H1 (cell line): Measurements from ENCODE around the gene MAP2K5. TPM values are rescaled to one million over a fixed set of nuclear protein-coding genes. Genes with fewer than 3 reads are reported as not detected.

Experiments used
- CTCF ChIA-PET: fragments of 300-600 bp; sonication (Branson Sonifier 250); formaldehyde crosslinking; loops from one replicate; lab custom pipeline; 2021; ENCODE audit not compliant: partially characterized antibody; lab: Charles Lee
- POLR2A ChIA-PET: fragments of 300-600 bp; sonication (Branson Sonifier 250); formaldehyde crosslinking; loops from one replicate; lab custom pipeline; 2021; ENCODE audit warnings: inconsistent platforms; ENCODE audit not compliant: partially characterized antibody; lab: Charles Lee
- DNase-seq, 2 experiments: peaks; one replicate each; pipeline versions ENCODE4 v3.0.0 to v3.0.0-alpha.2; 2010 to 2022; ENCODE audit warnings: low spot score in 2 of 2, low read depth in 1 of 2, mixed read lengths in 1 of 2
- FAIRE-seq: peaks from 2 replicates; lab custom pipeline; 2011; peaks lifted over from hg19 to GRCh38; lab: Jason Lieb, UNC
- H2AFZ ChIP-seq: 2 replicates; pipeline ENCODE4 v1.8.1; 2012; ENCODE audit warnings: low read length, inconsistent platforms
- H2AK5ac ChIP-seq: 2 replicates; pipeline ENCODE4 v1.6.1; 2013; ENCODE audit warnings: low read depth, low read length
- H2BK120ac ChIP-seq: replicated peaks from 2 replicates; pipeline ENCODE3; 2013; ENCODE audit warnings: low read depth, low read length, inconsistent platforms
- H2BK12ac ChIP-seq: 2 replicates; pipeline ENCODE4 v1.6.1; 2013; ENCODE audit warnings: low read depth, low read length
- H2BK15ac ChIP-seq: 2 replicates; pipeline ENCODE4 v1.6.1; 2013; ENCODE audit warnings: low read length
- H2BK20ac ChIP-seq: 2 replicates; pipeline ENCODE4 v1.6.1; 2013; ENCODE audit warnings: low read length
- H2BK5ac ChIP-seq: 2 replicates; pipeline ENCODE4 v1.6.1; 2013; ENCODE audit warnings: low read depth, low read length
- H3K14ac ChIP-seq: 2 replicates; pipeline ENCODE4 v1.6.1; 2013; ENCODE audit warnings: inconsistent platforms; ENCODE audit not compliant: insufficient read length
- H3K18ac ChIP-seq: 2 replicates; pipeline ENCODE4 v1.6.1; 2013; ENCODE audit warnings: low read length; ENCODE audit errors: extremely low read depth
- H3K23ac ChIP-seq: 2 replicates; pipeline ENCODE4 v1.6.1; 2013; ENCODE audit warnings: inconsistent platforms; ENCODE audit not compliant: insufficient read length
- H3K23me2 ChIP-seq: 2 replicates; pipeline ENCODE4 v1.6.1; 2013; ENCODE audit warnings: low read depth, low read length
- H3K27ac ChIP-seq: 2 replicates; pipeline ENCODE4 v1.6.1; 2011; ENCODE audit warnings: low read depth, low read length, inconsistent platforms
- H3K27me3 ChIP-seq, 4 experiments: replicated peaks in 1 of 4; 1 replicate in 1 of 4; 2 replicates in 3 of 4; pipeline versions ENCODE4 v1.6.1 to v1.8.1; 2011 to 2013; ENCODE audit warnings: low read length in 3 of 4, mild to moderate bottlenecking in 3 of 4, inconsistent platforms in 2 of 4, mixed read lengths in 2 of 4, moderate library complexity in 1 of 4; ENCODE audit not compliant: control insufficient read depth in 3 of 4, insufficient read depth in 3 of 4; ENCODE audit errors: extremely low read depth in 1 of 4
- H3K36me3 ChIP-seq, 4 experiments: 2 replicates each; pipeline versions ENCODE4 v1.6.1 to v1.8.1; 2011 to 2013; ENCODE audit warnings: mild to moderate bottlenecking in 4 of 4, low read length in 3 of 4, moderate library complexity in 2 of 4, control low read depth in 1 of 4, inconsistent platforms in 1 of 4; ENCODE audit not compliant: insufficient read depth in 4 of 4, control insufficient read depth in 2 of 4
- H3K4ac ChIP-seq: replicated peaks from 2 replicates; pipeline ENCODE3; 2013; ENCODE audit warnings: low read length, low read depth, mixed read lengths, inconsistent platforms; ENCODE audit not compliant: insufficient read length
- H3K4me1 ChIP-seq, 4 experiments: replicated peaks in 1 of 4; 1 replicate in 1 of 4; 2 replicates in 3 of 4; pipeline versions ENCODE4 v1.6.1 to v1.8.1; 2011 to 2013; ENCODE audit warnings: low read length in 3 of 4, inconsistent platforms in 2 of 4, mixed read lengths in 1 of 4; ENCODE audit not compliant: insufficient read depth in 4 of 4, control insufficient read depth in 3 of 4
- H3K4me2 ChIP-seq, 2 experiments: 2 replicates each; pipeline versions ENCODE4 v1.6.1 to v1.8.1; 2011 to 2013; ENCODE audit warnings: low read depth in 2 of 2, low read length in 2 of 2, control low read depth in 1 of 2, inconsistent platforms in 1 of 2, mild to moderate bottlenecking in 1 of 2; ENCODE audit not compliant: insufficient read depth in 1 of 2
- H3K4me3 ChIP-seq, 4 experiments: fragments of 200-600, 300-600 bp in 1 of 4; sonication (generic), shearing (Covaris generic), sonication (Bioruptor Twin) in 1 of 4; 2 replicates each; pipeline versions ENCODE4 v1.5.1 to v1.8.1; 2011 to 2016; ENCODE audit warnings: low read length in 4 of 4, low read depth in 3 of 4, control low read depth in 2 of 4, inconsistent platforms in 2 of 4, mild to moderate bottlenecking in 2 of 4, mixed read lengths in 1 of 4, moderate library complexity in 1 of 4; ENCODE audit not compliant: insufficient read depth in 2 of 4; ENCODE audit errors: extremely low read depth in 1 of 4
- H3K56ac ChIP-seq: replicated peaks from 2 replicates; pipeline ENCODE3; 2013; ENCODE audit warnings: low read depth, mild to moderate bottlenecking, mixed read lengths, low read length, inconsistent platforms; ENCODE audit not compliant: insufficient read length
- H3K79me1 ChIP-seq: 2 replicates; pipeline ENCODE4 v1.6.1; 2013; ENCODE audit warnings: low read depth, low read length, control low read depth
- H3K79me2 ChIP-seq, 2 experiments: 2 replicates each; pipeline versions ENCODE4 v1.6.1 to v1.8.1; 2012 to 2013; ENCODE audit warnings: low read length in 2 of 2, mild to moderate bottlenecking in 2 of 2, inconsistent platforms in 1 of 2; ENCODE audit not compliant: insufficient read depth in 2 of 2, control insufficient read depth in 1 of 2
- H3K9ac ChIP-seq, 4 experiments: replicated peaks in 1 of 4; 1 replicate in 1 of 4; 2 replicates in 3 of 4; pipeline versions ENCODE4 v1.6.1 to v1.8.1; 2011 to 2013; ENCODE audit warnings: low read depth in 3 of 4, low read length in 3 of 4, control low read depth in 2 of 4, mild to moderate bottlenecking in 2 of 4, moderate library complexity in 2 of 4, inconsistent platforms in 1 of 4; ENCODE audit errors: extremely low read depth in 1 of 4
- H3K9me3 ChIP-seq, 2 experiments: 2 replicates each; pipeline versions ENCODE4 v1.6.1 to v1.8.1; 2012 to 2013; ENCODE audit warnings: mild to moderate bottlenecking in 2 of 2, moderate library complexity in 2 of 2, control low read depth in 1 of 2, inconsistent platforms in 1 of 2, low read depth in 1 of 2, low read length in 1 of 2, mixed read lengths in 1 of 2; ENCODE audit not compliant: insufficient read depth in 2 of 2
- H4K20me1 ChIP-seq, 2 experiments: replicated peaks in 1 of 2; 2 replicates each; pipeline versions ENCODE3 to v1.8.1; 2011 to 2013; ENCODE audit warnings: inconsistent platforms in 2 of 2, low read length in 2 of 2, mild to moderate bottlenecking in 1 of 2; ENCODE audit not compliant: insufficient read depth in 2 of 2, control insufficient read depth in 1 of 2
- H4K5ac ChIP-seq: 2 replicates; pipeline ENCODE4 v1.6.1; 2013; ENCODE audit warnings: low read length, low read depth, mixed read lengths, inconsistent platforms; ENCODE audit not compliant: insufficient read length
- H4K8ac ChIP-seq: 2 replicates; pipeline ENCODE4 v1.8.0; 2013; ENCODE audit warnings: mild to moderate bottlenecking, moderate library complexity, low read length, inconsistent platforms; ENCODE audit not compliant: insufficient read depth; ENCODE audit errors: extremely low read depth
- H4K91ac ChIP-seq: replicated peaks from 2 replicates; pipeline ENCODE3; 2013; ENCODE audit warnings: low read length, mixed read lengths, inconsistent platforms; ENCODE audit not compliant: insufficient read length
- GABPA ChIP-seq: IDR thresholded peaks from 2 replicates; pipeline ENCODE4 v1.6.1; 2011; ENCODE audit warnings: mild to moderate bottlenecking, low read length, moderate library complexity, borderline replicate concordance; ENCODE audit not compliant: insufficient read depth
- WGBS, 2 experiments: shearing (Covaris generic) in 1 of 2; methylation state at CpG; one replicate each; pipeline versions ENCODE4 v1.1.6 to v1.1.7; 2013 to 2015; ENCODE audit warnings: low lambda C conversion rate in 2 of 2, mixed read lengths in 2 of 2, inconsistent platforms in 1 of 2, low coverage in 1 of 2, missing lambda C conversion rate in 1 of 2; ENCODE audit not compliant: insufficient replicate concordance in 2 of 2, insufficient coverage in 1 of 2, insufficient read length in 1 of 2; ENCODE audit errors: extremely low coverage in 1 of 2, missing lambda C conversion rate in 1 of 2; 5-methylcytosine and 5-hydroxymethylcytosine counted together
- polyA plus RNA-seq, 7 experiments: library from polyadenylated mRNA; depleted of rRNA in 3 of 7; stranded (reverse) in 5 of 7; unstranded in 2 of 7; fragments of >200 nt in 5 of 7; fragments of 200-250 nt in 2 of 7; gene quantifications; 1 replicate in 5 of 7; 2 replicates in 1 of 7; 4 replicates in 1 of 7; pipeline versions ENCODE4 v1.2.1 to v1.2.3, GENCODE V29; 2011 to 2013; ENCODE audit warnings: missing spikeins in 2 of 7, mixed read lengths in 2 of 7
- total RNA-seq: library from RNA; stranded (reverse); fragmentation: NEBNext Ultra II Directional; extraction: Animal tissue kit (Norgen Biotek cat#: 25700); gene quantifications from 2 replicates; pipeline ENCODE4 v1.2.1, GENCODE V29; 2021
- TF ChIP-seq, protein P1 (sequence below): IDR thresholded peaks from 2 replicates; pipeline ENCODE4 v1.6.1; 2012; ENCODE audit warnings: inconsistent platforms

MAP2K5 gene
- total and polyA plus RNA-seq, 2 of the 8 experiments (the other 6 are each of a cell fraction or from before 2014, with no cell fraction given), result 4.4 to 15.8 TPM

DNA sequence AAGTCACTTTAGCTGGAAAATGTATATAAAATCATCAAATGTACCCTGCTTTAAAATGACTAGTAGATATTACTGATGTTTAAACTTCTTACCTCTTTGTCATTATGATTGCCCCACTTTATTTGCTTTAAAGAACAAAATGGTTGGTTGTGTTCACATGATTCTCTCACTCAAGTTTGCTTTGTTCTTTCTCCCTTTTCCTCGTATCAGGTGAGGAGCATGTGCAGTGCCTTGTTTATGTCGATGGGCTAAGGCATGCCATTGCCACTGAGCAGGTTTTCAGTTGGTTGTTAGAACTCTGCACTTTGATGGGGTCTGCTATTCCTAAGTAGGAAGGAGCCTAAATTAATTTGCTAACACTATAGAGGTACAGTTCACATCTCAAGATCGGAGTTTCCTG is 5.3 kb downstream of the MAP2K5 start:
- Histone ChIP-seq H3K18ac (no peak overlapping the region), H2BK20ac (no peak overlapping the region), H3K4me3 (no peak overlapping the region), H3K4me1 (peaks cover 3 to 18% (median 6%) of the 10 kb centered on the region in 4 experiments), H3K79me2 (no peaks in the 10 kb centered on the region), H2BK120ac (no peak overlapping the region), H2AK5ac (no peak overlapping the region), H4K5ac (no peak overlapping the region), H3K4ac (no peak overlapping the region), H4K8ac (no peak overlapping the region), H4K20me1 (no peaks in the 10 kb centered on the region), H3K4me2 (peak overlapping the region in 1 of 2 experiments; percentile 62; a peak in 1 of 4 replicates), H3K79me1 (peaks cover 2% of the 10 kb centered on the region; the same call in 1 of the 2 replicates), H3K23me2 (peaks cover 5% of the 10 kb centered on the region; the same call in 1 of the 2 replicates), H2BK12ac (no peak overlapping the region; the same call in 1 of the 2 replicates), H3K36me3 (peaks cover 0 to 8% (median 2%) of the 10 kb centered on the region in 4 experiments; a peak in 3 of 8 replicates), H3K14ac (no peak overlapping the region), H3K27ac (no peak overlapping the region), H3K27me3 (no peaks in the 10 kb centered on the region; a peak in 1 of 7 replicates), H2BK15ac (no peak overlapping the region), H2AFZ (no peak overlapping the region), H2BK5ac (no peak overlapping the region), H4K91ac (no peak overlapping the region), H3K9ac (no peak overlapping the region), H3K23ac (no peak overlapping the region), H3K9me3 (no peaks in the 10 kb centered on the region), H3K56ac (no peak overlapping the region)
- ChIA-PET POLR2A (interaction anchor here (1.4 to 1.7 kb wide), 2 partner anchors 16 to 27 kb away, joined by 3 to 5 read pairs; no protein-coding TSS in a partner anchor), CTCF (interaction anchor here (2.0 kb wide), 1 partner anchor 11 kb away, joined by 8 read pairs; no protein-coding TSS in a partner anchor)
- FAIRE-seq (no peak), DNase-seq (no peak)
- 81% methylated on average over 3 of the region's 3 CpGs; no CpG with 5 or more reads in 1 of the 2 experiments for WGBS, 2 experiments
- TF ChIP-seq, protein P1, sequence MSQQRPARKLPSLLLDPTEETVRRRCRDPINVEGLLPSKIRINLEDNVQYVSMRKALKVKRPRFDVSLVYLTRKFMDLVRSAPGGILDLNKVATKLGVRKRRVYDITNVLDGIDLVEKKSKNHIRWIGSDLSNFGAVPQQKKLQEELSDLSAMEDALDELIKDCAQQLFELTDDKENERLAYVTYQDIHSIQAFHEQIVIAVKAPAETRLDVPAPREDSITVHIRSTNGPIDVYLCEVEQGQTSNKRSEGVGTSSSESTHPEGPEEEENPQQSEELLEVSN, result peak; percentile 15; the same call in 1 of the 2 replicates
- TF ChIP-seq GABPA, result no peak
